IMR-90 (cell line): ENCODE measurements around the gene CERS1. TPM values are rescaled to one million over a fixed set of nuclear protein-coding genes. Genes with fewer than 3 reads are reported as not detected.

Source experiments
- ATAC-seq: fragments of 200-7000 bp; cut with Tn5 transposase; 2 replicates; pipeline ENCODE4 v1.9.1; 2020; ENCODE audit warnings: low read depth, mild to moderate bottlenecking, moderate library complexity
- BruUV-seq: library from RNA; stranded (reverse); fragments of 400-500 nt; replicated peaks from 2 replicates; lab custom pipeline; 2021; lab: Mats Ljungman, UMichigan
- CTCF ChIA-PET: fragments of 300-600 bp; formaldehyde crosslinking; extraction: SDS; loops from one replicate; lab custom pipeline; 2021; ENCODE audit warnings: antibody characterized with exemption; lab: Yijun Ruan, JAX
- POLR2A ChIA-PET: fragments of 300-600 bp; sonication (Branson Sonifier 250); formaldehyde crosslinking; loops from one replicate; lab custom pipeline; 2022; ENCODE audit warnings: antibody characterized with exemption; ENCODE audit not compliant: unreplicated experiment; lab: Charles Lee
- DNase-seq: peaks from one replicate; pipeline ENCODE4 v3.0.0; 2013
- H2AFZ ChIP-seq: replicated peaks from 2 replicates; pipeline ENCODE3; 2013; ENCODE audit warnings: low read length, mild to moderate bottlenecking; ENCODE audit not compliant: poor library complexity
- H2AK5ac ChIP-seq: 2 replicates; pipeline ENCODE4 v1.6.1; 2013; ENCODE audit warnings: low read depth, low read length, inconsistent platforms
- H2AK9ac ChIP-seq: replicated peaks from 2 replicates; pipeline ENCODE3; 2013; ENCODE audit warnings: mild to moderate bottlenecking, low read depth, low read length, moderate library complexity; ENCODE audit not compliant: poor library complexity
- H2BK120ac ChIP-seq: 2 replicates; pipeline ENCODE4 v1.6.1; 2013; ENCODE audit warnings: low read depth, low read length, inconsistent platforms
- H2BK15ac ChIP-seq: 3 replicates; pipeline ENCODE4 v1.6.1; 2013; ENCODE audit warnings: low read depth, low read length, inconsistent platforms
- H2BK20ac ChIP-seq: 2 replicates; pipeline ENCODE4 v1.6.1; 2013; ENCODE audit warnings: low read depth, mild to moderate bottlenecking, inconsistent platforms, low read length, moderate library complexity
- H2BK5ac ChIP-seq: 2 replicates; pipeline ENCODE4 v1.6.1; 2013; ENCODE audit warnings: mild to moderate bottlenecking, low read depth, low read length, inconsistent platforms; ENCODE audit not compliant: poor library complexity, severe bottlenecking
- H3K14ac ChIP-seq: replicated peaks from 2 replicates; pipeline ENCODE4 v1.6.1; 2013; ENCODE audit warnings: low read depth, low read length, inconsistent platforms
- H3K18ac ChIP-seq: 2 replicates; pipeline ENCODE4 v1.6.1; 2013; ENCODE audit warnings: low read depth, low read length, control low read depth
- H3K23ac ChIP-seq: 2 replicates; pipeline ENCODE4 v1.6.1; 2013; ENCODE audit warnings: low read depth, low read length, inconsistent platforms
- H3K27ac ChIP-seq: 2 replicates; pipeline ENCODE4 v1.5.1; 2013; ENCODE audit warnings: mild to moderate bottlenecking, control low read depth, low read length; ENCODE audit not compliant: insufficient read depth
- H3K27me3 ChIP-seq: 2 replicates; pipeline ENCODE4 v1.6.1; 2013; ENCODE audit warnings: low read length; ENCODE audit not compliant: control insufficient read depth, insufficient read depth
- H3K36me3 ChIP-seq: 2 replicates; pipeline ENCODE4 v1.6.1; 2013; ENCODE audit warnings: low read length, mixed read lengths; ENCODE audit not compliant: control insufficient read depth, insufficient read depth
- H3K4ac ChIP-seq: 2 replicates; pipeline ENCODE4 v1.6.1; 2013; ENCODE audit warnings: low read depth, low read length, inconsistent platforms
- H3K4me1 ChIP-seq: 2 replicates; pipeline ENCODE4 v1.6.1; 2013; ENCODE audit warnings: low read length, mixed read lengths; ENCODE audit not compliant: control insufficient read depth, insufficient read depth
- H3K4me2 ChIP-seq: 2 replicates; pipeline ENCODE4 v1.6.1; 2013; ENCODE audit warnings: low read depth, mild to moderate bottlenecking, control low read depth, low read length, moderate library complexity
- H3K4me3 ChIP-seq: 2 replicates; pipeline ENCODE4 v1.5.1; 2013; ENCODE audit warnings: low read depth, mild to moderate bottlenecking, control low read depth, low read length, moderate library complexity; ENCODE audit not compliant: insufficient read depth
- H3K56ac ChIP-seq: 2 replicates; pipeline ENCODE4 v1.6.1; 2013; ENCODE audit warnings: low read length, inconsistent platforms; ENCODE audit not compliant: insufficient read depth; ENCODE audit errors: extremely low read depth
- H3K79me1 ChIP-seq, 2 experiments: 2 replicates each; pipeline ENCODE4 v1.6.1; 2013; ENCODE audit warnings: low read length in 2 of 2, inconsistent platforms in 1 of 2, low read depth in 1 of 2
- H3K9ac ChIP-seq: 2 replicates; pipeline ENCODE4 v1.6.1; 2013; ENCODE audit warnings: low read depth, low read length, control low read depth
- H3K9me1 ChIP-seq: 2 replicates; pipeline ENCODE4 v1.6.1; 2013; ENCODE audit warnings: low read length, inconsistent platforms; ENCODE audit not compliant: insufficient read depth
- H3K9me3 ChIP-seq: 2 replicates; pipeline ENCODE4 v1.6.1; 2013; ENCODE audit warnings: low read length; ENCODE audit not compliant: control insufficient read depth, insufficient read depth
- H4K20me1 ChIP-seq: 2 replicates; pipeline ENCODE4 v1.6.1; 2013; ENCODE audit warnings: low read length, inconsistent platforms; ENCODE audit not compliant: insufficient read depth
- H4K5ac ChIP-seq: 2 replicates; pipeline ENCODE4 v1.6.1; 2013; ENCODE audit warnings: mild to moderate bottlenecking, low read depth, low read length, control low read depth
- H4K8ac ChIP-seq, 2 experiments: 2 replicates each; pipeline ENCODE4 v1.6.1; 2013; ENCODE audit warnings: low read depth in 2 of 2, low read length in 2 of 2, control low read depth in 1 of 2, inconsistent platforms in 1 of 2
- H4K91ac ChIP-seq: 2 replicates; pipeline ENCODE4 v1.6.1; 2013; ENCODE audit warnings: low read depth, low read length, inconsistent platforms; ENCODE audit not compliant: insufficient read depth
- CEBPB ChIP-seq: IDR thresholded peaks from 2 replicates; pipeline ENCODE4 v1.6.1; 2012; ENCODE audit warnings: low read depth, low read length, improper control_type of control experiment
- CHD1 ChIP-seq: IDR thresholded peaks from 2 replicates; pipeline ENCODE4 v1.6.1; 2012; ENCODE audit warnings: low read depth, low read length, improper control_type of control experiment
- RCOR1 ChIP-seq: IDR thresholded peaks from 2 replicates; pipeline ENCODE4 v1.6.1; 2012; ENCODE audit warnings: mild to moderate bottlenecking, low read length, improper control_type of control experiment; ENCODE audit not compliant: insufficient replicate concordance
- SMC3 ChIP-seq: fragments of 150-350 bp; IDR thresholded peaks from 2 replicates; pipeline ENCODE4 v1.6.1; 2016; ENCODE audit warnings: low read depth, mild to moderate bottlenecking, antibody characterized with exemption, low read length, moderate library complexity
- WGBS, 2 experiments: methylation state at CpG; one replicate each; pipeline versions ENCODE4 v1.1.5 to v1.1.7; 2013; ENCODE audit warnings: missing lambda C conversion rate in 2 of 2; ENCODE audit not compliant: insufficient read length in 1 of 2; ENCODE audit errors: extremely low coverage in 2 of 2; 5-methylcytosine and 5-hydroxymethylcytosine counted together
- dilution Hi-C: fragments of 300-500 bp; cut with HindIII; formaldehyde crosslinking; loops from one replicate; pipeline ENCODE4 v1.14.3; 2018; ENCODE audit warnings: low sequenced_read_pairs; ENCODE audit not compliant: unreplicated experiment
- in situ Hi-C: fragments of 300-500 bp; cut with MboI; formaldehyde crosslinking; loops from 3 replicates; pipeline ENCODE4 v1.14.3; 2019; ENCODE audit warnings: low sequenced_read_pairs, inconsistent platforms, mixed read lengths
- intact Hi-C: fragments of 100-400 bp; cut with micrococcal nuclease; formaldehyde crosslinking; loops from 2 replicates; pipeline ENCODE4 v1.10.0; 2022
- polyA plus RNA-seq, 3 experiments: library from polyadenylated mRNA; depleted of rRNA; stranded (reverse); fragments of >200 nt; gene quantifications; 2 replicates each; pipeline ENCODE4 v1.2.3, GENCODE V29; 2012; ENCODE audit warnings: low replicate concordance in 1 of 3
- total RNA-seq: library from RNA; depleted of rRNA; stranded (reverse); fragments of >200 nt; gene quantifications from 2 replicates; pipeline ENCODE4 v1.2.3, GENCODE V29; 2012

The CERS1 gene
- total and polyA plus RNA-seq, 2 of the 4 experiments (the other 2 are of a cell fraction) = 0.90 to 4.3 TPM

GRCh38 chr19:18843960-18844359 is 52.0 kb downstream of the CERS1 start:
- no peak overlapping the region for H3K4ac ChIP-seq
- H3K14ac ChIP-seq = no peak overlapping the region
- in situ Hi-C loops (no loop called here), intact Hi-C loops (loop anchor here (10.0 kb wide), 1 partner anchor 169 kb away; no protein-coding TSS in a partner anchor), dilution Hi-C loops (no loop called here)
- H3K56ac ChIP-seq = no peak overlapping the region
- H3K9ac ChIP-seq = no peak overlapping the region
- 100% methylated on average over 2 of the region's 7 CpGs; no CpG with 5 or more reads in 1 of the 2 experiments for WGBS, 2 experiments
- no peak overlapping the region for H3K18ac ChIP-seq
- no peak overlapping the region for H2AFZ ChIP-seq
- no peak overlapping the region for H2BK5ac ChIP-seq
- no peak overlapping the region for H2BK120ac ChIP-seq
- H4K8ac ChIP-seq = no peak overlapping the region
- peaks cover 28% of the 10 kb centered on the region for H3K4me1 ChIP-seq
- H3K4me3 ChIP-seq = no peak overlapping the region
- no peak for DNase-seq
- ChIA-PET POLR2A (interaction anchor here (0.6 kb wide), 1 partner anchor 14 kb away, joined by 3 read pairs; no protein-coding TSS in a partner anchor), CTCF (no interaction called here)
- no peak overlapping the region for H2BK20ac ChIP-seq
- H4K20me1 ChIP-seq = peaks cover 100% of the 10 kb centered on the region
- no TSS peak for BruUV-seq
- H2AK9ac ChIP-seq = no peak overlapping the region
- no peak overlapping the region for H3K4me2 ChIP-seq
- no peak overlapping the region for H4K91ac ChIP-seq
- H3K9me3 ChIP-seq = no peaks in the 10 kb centered on the region
- no peak for TF ChIP-seq RCOR1
- TF ChIP-seq CEBPB = no peak
- TF ChIP-seq SMC3 = no peak
- no peak for TF ChIP-seq CHD1
- peaks cover 23 to 96% of the 10 kb centered on the region in 2 experiments for H3K79me1 ChIP-seq
- H4K5ac ChIP-seq = no peak overlapping the region
- no peak overlapping the region for H3K27ac ChIP-seq
- H3K23ac ChIP-seq = peak overlapping the region; percentile 21; the same call in 1 of the 2 replicates
- H3K36me3 ChIP-seq = peaks cover 11% of the 10 kb centered on the region
- no peak overlapping the region for H2AK5ac ChIP-seq
- peaks cover 21% of the 10 kb centered on the region for H3K9me1 ChIP-seq
- ATAC-seq = no peak
- no peaks in the 10 kb centered on the region for H3K27me3 ChIP-seq
- no peak overlapping the region for H2BK15ac ChIP-seq
